GM06990 (cell line): ENCODE results near the gene ATG13.

ENCODE experiments used
- DNase-seq: peaks from one replicate; pipeline ENCODE4 v3.0.0-alpha.2; 2011; ENCODE audit not compliant: insufficient read length; ENCODE audit errors: extremely low read depth
- H3K27me3 ChIP-seq: replicated peaks from 2 replicates; pipeline ENCODE4 v1.6.0; 2011; ENCODE audit warnings: low read length; ENCODE audit not compliant: control insufficient read depth, insufficient read depth
- H3K36me3 ChIP-seq: 2 replicates; pipeline ENCODE4 v1.5.1; 2011; ENCODE audit warnings: low read length; ENCODE audit not compliant: control insufficient read depth, insufficient read depth
- H3K4me3 ChIP-seq: replicated peaks from 2 replicates; pipeline ENCODE4 v1.5.1; 2011; ENCODE audit warnings: low read depth, mild to moderate bottlenecking, control low read depth, low read length
- CTCF ChIP-seq: IDR thresholded peaks from 2 replicates; pipeline ENCODE4 v1.5.1; 2011; ENCODE audit warnings: low read length, control low read depth, mild to moderate bottlenecking, inconsistent platforms; ENCODE audit not compliant: insufficient read depth, poor library complexity, severe bottlenecking

The ATG13 gene

GRCh38 chr11:46674463-46675287, 57.3 kb downstream of the ATG13 start:
- no peak for TF ChIP-seq CTCF
- Histone ChIP-seq H3K36me3 (peaks cover 37% of the 10 kb centered on the region), H3K4me3 (no peak overlapping the region), H3K27me3 (no peaks in the 10 kb centered on the region)
- DNase-seq, result no peak

- no peak for TF ChIP-seq CTCF
- Histone ChIP-seq H3K27me3 (no peaks in the 10 kb centered on the region), H3K4me3 (no peak overlapping the region), H3K36me3 (peaks cover 39% of the 10 kb centered on the region)
- DNase-seq, result no peak
Measured at GRCh38 chr11:46675288-46675851, 58.0 kb downstream of the ATG13 start.

- Histone ChIP-seq H3K36me3 (peaks cover 37% of the 10 kb centered on the region), H3K4me3 (no peak overlapping the region), H3K27me3 (no peaks in the 10 kb centered on the region)
- no peak for TF ChIP-seq CTCF
- DNase-seq, result no peak
Measured at GRCh38 chr11:46675949-46676348, 58.6 kb downstream of the ATG13 start.

- Histone ChIP-seq H3K4me3 (no peak overlapping the region), H3K36me3 (peaks cover 35% of the 10 kb centered on the region), H3K27me3 (no peaks in the 10 kb centered on the region)
- DNase-seq, result no peak
- TF ChIP-seq CTCF, result no peak
Measured at GRCh38 chr11:46676436-46677158, 59.2 kb downstream of the ATG13 start.

GRCh38 chr11:46677169-46677568, 59.8 kb downstream of the ATG13 start:
- no peak for TF ChIP-seq CTCF
- Histone ChIP-seq H3K27me3 (no peaks in the 10 kb centered on the region), H3K36me3 (peaks cover 32% of the 10 kb centered on the region), H3K4me3 (no peak overlapping the region)
- no peak for DNase-seq
